ES-I3 (cell line): ENCODE measurements around the gene CTDP1.

Experiments
- H3K36me3 ChIP-seq: 2 replicates; pipeline ENCODE4 v1.6.1; 2013; ENCODE audit warnings: mild to moderate bottlenecking, low read length, control low read depth, moderate library complexity; ENCODE audit not compliant: insufficient read depth
- H3K4me1 ChIP-seq: 2 replicates; pipeline ENCODE4 v1.6.1; 2013; ENCODE audit warnings: mild to moderate bottlenecking, control low read depth, low read length; ENCODE audit not compliant: insufficient read depth
- H3K9ac ChIP-seq: 2 replicates; pipeline ENCODE4 v1.6.1; 2013; ENCODE audit warnings: low read depth, mild to moderate bottlenecking, low read length, moderate library complexity
- H3K9me3 ChIP-seq: 2 replicates; pipeline ENCODE4 v1.6.1; 2013; ENCODE audit warnings: mild to moderate bottlenecking, low read length, moderate library complexity; ENCODE audit not compliant: control insufficient read depth, insufficient read depth

The CTDP1 gene

GRCh38 chr18:79662439-79662838 is 17.2 kb upstream of the CTDP1 start:
- Histone ChIP-seq H3K36me3 (no peaks in the 10 kb centered on the region), H3K9me3 (no peaks in the 10 kb centered on the region), H3K9ac (no peak overlapping the region), H3K4me1 (peaks cover 12% of the 10 kb centered on the region)

GRCh38 chr18:79664525-79665125 is 15.0 kb upstream of the CTDP1 start:
- Histone ChIP-seq H3K4me1 (peaks cover 8% of the 10 kb centered on the region; the same call in 1 of the 2 replicates), H3K9ac (no peak overlapping the region), H3K9me3 (no peaks in the 10 kb centered on the region), H3K36me3 (no peaks in the 10 kb centered on the region)

- H3K36me3 ChIP-seq = no peaks in the 10 kb centered on the region
- no peaks in the 10 kb centered on the region for H3K4me1 ChIP-seq
- H3K9ac ChIP-seq = no peak overlapping the region
- H3K9me3 ChIP-seq = no peaks in the 10 kb centered on the region
These were observed 11.4 kb upstream of the CTDP1 start for GRCh38 chr18:79668203-79668602.

GRCh38 chr18:79672490-79673276 is 6.9 kb upstream of the CTDP1 start:
- 0 out of 2 replicates have a peak, but pooled peaks cover 3% of the 10 kb centered on the region for H3K9me3 ChIP-seq
- 0 out of 2 replicates have a peak, but pooled peaks cover 3% of the 10 kb centered on the region for H3K4me1 ChIP-seq
- H3K9ac ChIP-seq = no peak overlapping the region
- peaks cover 5% of the 10 kb centered on the region; the same call in 1 of the 2 replicates for H3K36me3 ChIP-seq

- H3K9ac ChIP-seq = no peak overlapping the region
These were observed 2.4 kb upstream of the CTDP1 start for GRCh38 chr18:79677221-79677620.

GRCh38 chr18:79677840-79678239 is 1.8 kb upstream of the CTDP1 start:
- H3K9ac ChIP-seq = peak overlapping the region; percentile 94; the same call in 1 of the 2 replicates
- 0 out of 2 replicates have a peak, but pooled peaks cover 3% of the 10 kb centered on the region for H3K9me3 ChIP-seq
- peaks cover 5% of the 10 kb centered on the region; the same call in 1 of the 2 replicates for H3K36me3 ChIP-seq
- H3K4me1 ChIP-seq = peaks cover 11% of the 10 kb centered on the region; the same call in 1 of the 2 replicates

More at GRCh38 chr18:79677221-79677620, 2.4 kb upstream of the CTDP1 start:
- Histone ChIP-seq H3K4me1 (peaks cover 11% of the 10 kb centered on the region; the same call in 1 of the 2 replicates), H3K36me3 (peaks cover 5% of the 10 kb centered on the region; the same call in 1 of the 2 replicates), H3K9me3 (0 out of 2 replicates have a peak, but pooled peaks cover 3% of the 10 kb centered on the region)

GRCh38 chr18:79678665-79679551 is 695 bp upstream of the CTDP1 start:
- H3K36me3 ChIP-seq = peaks cover 5% of the 10 kb centered on the region; the same call in 1 of the 2 replicates
- peak overlapping the region; percentile 94 for H3K9ac ChIP-seq
- H3K9me3 ChIP-seq = 0 out of 2 replicates have a peak, but pooled peaks cover 3% of the 10 kb centered on the region
- H3K4me1 ChIP-seq = peaks cover 11% of the 10 kb centered on the region; the same call in 1 of the 2 replicates

GRCh38 chr18:79680100-79680879 is 687 bp downstream of the CTDP1 start:
- Histone ChIP-seq H3K36me3 (peaks cover 5% of the 10 kb centered on the region; the same call in 1 of the 2 replicates), H3K9ac (peak overlapping the region; percentile 94), H3K4me1 (peaks cover 11% of the 10 kb centered on the region; the same call in 1 of the 2 replicates), H3K9me3 (0 out of 2 replicates have a peak, but pooled peaks cover 3% of the 10 kb centered on the region)

GRCh38 chr18:79680891-79681339 is 1.3 kb downstream of the CTDP1 start:
- Histone ChIP-seq H3K9ac (peak overlapping the region; percentile 94; the same call in 1 of the 2 replicates), H3K4me1 (peaks cover 11% of the 10 kb centered on the region; the same call in 1 of the 2 replicates), H3K36me3 (peaks cover 5% of the 10 kb centered on the region; the same call in 1 of the 2 replicates), H3K9me3 (0 out of 2 replicates have a peak, but pooled peaks cover 2% of the 10 kb centered on the region)

GRCh38 chr18:79681484-79682387 is 2.1 kb downstream of the CTDP1 start:
- peaks cover 5% of the 10 kb centered on the region; the same call in 1 of the 2 replicates for H3K36me3 ChIP-seq
- H3K9me3 ChIP-seq = no peaks in the 10 kb centered on the region
- peaks cover 11% of the 10 kb centered on the region; the same call in 1 of the 2 replicates for H3K4me1 ChIP-seq
- H3K9ac ChIP-seq = no peak overlapping the region

GRCh38 chr18:79682481-79682880 is 2.9 kb downstream of the CTDP1 start:
- no peak overlapping the region for H3K9ac ChIP-seq
- no peaks in the 10 kb centered on the region for H3K9me3 ChIP-seq
- no peaks in the 10 kb centered on the region for H3K36me3 ChIP-seq
- peaks cover 9% of the 10 kb centered on the region; the same call in 1 of the 2 replicates for H3K4me1 ChIP-seq

GRCh38 chr18:79682894-79683625 is 3.5 kb downstream of the CTDP1 start:
- H3K4me1 ChIP-seq = peaks cover 3% of the 10 kb centered on the region; the same call in 1 of the 2 replicates
- H3K9me3 ChIP-seq = no peaks in the 10 kb centered on the region
- H3K36me3 ChIP-seq = no peaks in the 10 kb centered on the region
- no peak overlapping the region for H3K9ac ChIP-seq
